Stimulated activated CD8-positive, alpha-beta memory T cell treated with anti-CD3 and anti-CD28 coated beads, Interleukin-15, amount 100 ng/mL, for 1 hour (primary cell): ENCODE results near the gene GNB1L.

ENCODE experiments used
- DNase-seq: peaks from one replicate; pipeline ENCODE4 v3.0.0-alpha.2; 2020; ENCODE audit warnings: low read depth

Gene GNB1L

GRCh38 chr22:19854778-19855503 is at the start of gene GNB1L, which contains the start of gene RTL10:
TSS of gene GNB1L (minus strand) at chr22:19854874. CDS start at chr22:19821355, 33,519 bp downstream.
TSS of gene RTL10 (minus strand) at chr22:19854874. CDS start at chr22:19852261, 2,613 bp downstream.
- DNase-seq: peak; percentile 86

- no peak for DNase-seq
Observed at GRCh38 chr22:19904174-19904856, 49.6 kb upstream of the GNB1L start.

GRCh38 chr22:19903513-19903912 is 48.8 kb upstream of the GNB1L start:
- no peak for DNase-seq

- DNase-seq: no peak
Observed at GRCh38 chr22:19903031-19903430, 48.4 kb upstream of the GNB1L start.

- no peak for DNase-seq
Observed at GRCh38 chr22:19902245-19902715, 47.6 kb upstream of the GNB1L start.

- no peak for DNase-seq
Observed at GRCh38 chr22:19901577-19902244, 47.0 kb upstream of the GNB1L start.

GRCh38 chr22:19900707-19901436 is 46.2 kb upstream of the GNB1L start:
- DNase-seq: no peak

- DNase-seq: no peak
Observed at GRCh38 chr22:19898831-19899567, 44.3 kb upstream of the GNB1L start.

- no peak for DNase-seq
Observed at GRCh38 chr22:19898145-19898544, 43.5 kb upstream of the GNB1L start.

- DNase-seq: no peak
Observed at GRCh38 chr22:19897726-19898125, 43.1 kb upstream of the GNB1L start.

- no peak for DNase-seq
Observed at GRCh38 chr22:19896665-19897355, 42.1 kb upstream of the GNB1L start.

- DNase-seq: no peak
Observed at GRCh38 chr22:19895160-19895849, 40.6 kb upstream of the GNB1L start.

- no peak for DNase-seq
Observed at GRCh38 chr22:19893363-19893762, 38.7 kb upstream of the GNB1L start.

GRCh38 chr22:19892925-19893324 is 38.3 kb upstream of the GNB1L start:
- no peak for DNase-seq

GRCh38 chr22:19892257-19892879 is 37.7 kb upstream of the GNB1L start:
- no peak for DNase-seq

GRCh38 chr22:19891317-19892256 is 36.9 kb upstream of the GNB1L start:
- peak; percentile 47 for DNase-seq

GRCh38 chr22:19890502-19891316 is 36.0 kb upstream of the GNB1L start:
- DNase-seq: no peak

GRCh38 chr22:19889951-19890350 is 35.3 kb upstream of the GNB1L start:
- DNase-seq: no peak
